Measurements from ENCODE around the gene EOLA2. TPM values are rescaled to one million over a fixed set of nuclear protein-coding genes. Genes with fewer than 3 reads are reported as not detected.
"Not testable (repeated sequence)": the region's sequence is repeated elsewhere in the genome, so short reads cannot be mapped to it uniquely, and the experiment has no call there.

Gene EOLA2
- total RNA-seq, 1 donor from 2014 or later = 36.2 TPM

GRCh38 chrX:149924434-149924833 lies 13.9 kb downstream of the EOLA2 start:
- not testable (repeated sequence) for H3K9me3 Mint-ChIP-seq; H3K27me3 Mint-ChIP-seq (ENCODE audit: low read depth); H3K4me1 Mint-ChIP-seq; H3K36me3 Mint-ChIP-seq (ENCODE audit: low read depth); H3K27ac Mint-ChIP-seq (ENCODE audit: unreplicated experiment); DNase-seq (ENCODE audit: low read depth, low spot score); H3K4me3 Mint-ChIP-seq

GRCh38 chrX:149923836-149924235 lies 14.5 kb downstream of the EOLA2 start:
- not testable (repeated sequence) for H3K4me3 Mint-ChIP-seq; DNase-seq (ENCODE audit: low read depth, low spot score); H3K27ac Mint-ChIP-seq (ENCODE audit: unreplicated experiment); H3K27me3 Mint-ChIP-seq (ENCODE audit: low read depth); H3K4me1 Mint-ChIP-seq; H3K9me3 Mint-ChIP-seq; H3K36me3 Mint-ChIP-seq (ENCODE audit: low read depth)

GRCh38 chrX:149916745-149917392 lies 21.4 kb downstream of the EOLA2 start:
- H3K9me3 Mint-ChIP-seq = peaks cover 15% of the 10 kb centered on the region
- H3K4me1 Mint-ChIP-seq = no peaks in the 10 kb centered on the region
- DNase-seq (ENCODE audit: low read depth, low spot score) = no peak
- H3K27me3 Mint-ChIP-seq (ENCODE audit: low read depth) = peaks cover 2% of the 10 kb centered on the region
- H3K4me3 Mint-ChIP-seq = no peak overlapping the region
- H3K27ac Mint-ChIP-seq (ENCODE audit: unreplicated experiment) = no peak overlapping the region
- no peaks in the 10 kb centered on the region for H3K36me3 Mint-ChIP-seq (ENCODE audit: low read depth)
- TF ChIP-seq CTCF (conservative IDR thresholded peaks at IDR 0.05) = no peak

- TF ChIP-seq CTCF (conservative IDR thresholded peaks at IDR 0.05) = no peak
- H3K4me3 Mint-ChIP-seq = peak overlapping the region; percentile 35
These were observed 28.1 kb downstream of the EOLA2 start for GRCh38 chrX:149910178-149910695.

GRCh38 chrX:149909324-149910177 lies 28.7 kb downstream of the EOLA2 start:
- Mint-ChIP-seq H3K27ac (ENCODE audit: unreplicated experiment) (no peak overlapping the region), H3K4me1 (no peaks in the 10 kb centered on the region), H3K27me3 (ENCODE audit: low read depth) (peaks cover 2% of the 10 kb centered on the region), H3K4me3 (peak overlapping the region; percentile 35), H3K36me3 (ENCODE audit: low read depth) (no peaks in the 10 kb centered on the region), H3K9me3 (peaks cover 15% of the 10 kb centered on the region)
- no peak for TF ChIP-seq CTCF (conservative IDR thresholded peaks at IDR 0.05)
- DNase-seq (ENCODE audit: low read depth, low spot score) = no peak

More at GRCh38 chrX:149910178-149910695, 28.1 kb downstream of the EOLA2 start:
- no peaks in the 10 kb centered on the region for H3K4me1 Mint-ChIP-seq
- H3K9me3 Mint-ChIP-seq = peaks cover 15% of the 10 kb centered on the region
- DNase-seq (ENCODE audit: low read depth, low spot score) = no peak
- H3K27ac Mint-ChIP-seq (ENCODE audit: unreplicated experiment) = no peak overlapping the region
- H3K36me3 Mint-ChIP-seq (ENCODE audit: low read depth) = no peaks in the 10 kb centered on the region
- H3K27me3 Mint-ChIP-seq (ENCODE audit: low read depth) = peaks cover 2% of the 10 kb centered on the region

- Mint-ChIP-seq H3K9me3 (peaks cover 10% of the 10 kb centered on the region), H3K36me3 (ENCODE audit: low read depth) (no peaks in the 10 kb centered on the region), H3K27ac (ENCODE audit: unreplicated experiment) (no peak overlapping the region), H3K27me3 (ENCODE audit: low read depth) (peaks cover 2% of the 10 kb centered on the region), H3K4me3 (no peak overlapping the region), H3K4me1 (peaks cover 6% of the 10 kb centered on the region)
- no peak for DNase-seq (ENCODE audit: low read depth, low spot score)
- no peak for TF ChIP-seq CTCF (conservative IDR thresholded peaks at IDR 0.05)
These were observed 29.6 kb downstream of the EOLA2 start for GRCh38 chrX:149908727-149909126.

All from neural crest cell (in vitro differentiated cells).